ENCODE results near the gene COX11.

COX11 gene, protein sequence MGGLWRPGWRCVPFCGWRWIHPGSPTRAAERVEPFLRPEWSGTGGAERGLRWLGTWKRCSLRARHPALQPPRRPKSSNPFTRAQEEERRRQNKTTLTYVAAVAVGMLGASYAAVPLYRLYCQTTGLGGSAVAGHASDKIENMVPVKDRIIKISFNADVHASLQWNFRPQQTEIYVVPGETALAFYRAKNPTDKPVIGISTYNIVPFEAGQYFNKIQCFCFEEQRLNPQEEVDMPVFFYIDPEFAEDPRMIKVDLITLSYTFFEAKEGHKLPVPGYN

DNA sequence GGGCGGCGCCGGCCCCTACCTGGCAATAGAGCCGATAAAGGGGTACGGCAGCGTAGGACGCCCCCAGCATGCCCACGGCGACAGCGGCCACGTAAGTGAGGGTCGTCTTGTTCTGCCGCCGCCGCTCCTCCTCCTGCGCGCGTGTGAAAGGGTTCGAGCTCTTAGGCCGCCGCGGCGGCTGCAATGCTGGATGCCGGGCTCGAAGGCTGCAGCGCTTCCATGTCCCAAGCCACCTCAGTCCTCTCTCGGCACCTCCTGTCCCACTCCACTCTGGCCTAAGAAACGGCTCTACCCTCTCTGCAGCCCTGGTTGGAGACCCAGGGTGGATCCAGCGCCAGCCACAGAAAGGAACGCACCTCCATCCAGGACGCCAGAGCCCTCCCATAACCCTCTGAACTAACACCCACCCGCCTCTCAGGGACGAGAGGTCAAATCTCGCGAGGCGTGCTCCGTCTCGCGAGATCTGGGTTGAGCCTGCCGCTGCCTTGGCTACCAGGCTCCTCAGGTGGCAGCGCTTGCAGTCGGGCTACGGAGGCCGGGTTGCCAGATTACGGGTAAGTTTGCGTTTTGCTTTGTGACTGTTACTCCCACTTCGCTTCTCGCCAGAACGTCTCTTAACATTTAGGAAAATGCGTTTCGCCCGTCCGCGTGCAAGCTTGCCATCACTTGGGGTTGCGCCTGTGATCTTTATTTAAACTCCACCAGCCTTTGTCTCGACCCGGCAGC lies at the start of gene COX11, which contains the start of gene STXBP4:
Gene COX11, minus strand, starts transcription at position 393 of the 726 bp plus-strand sequence. Its CDS starts 8 bp downstream, at position 385.
Gene STXBP4, plus strand, starts transcription at position 504 of the 726 bp plus-strand sequence. CDS start 17,455 bp downstream, outside the sequence.
- peak; percentile 96 for DNase-seq

DNA sequence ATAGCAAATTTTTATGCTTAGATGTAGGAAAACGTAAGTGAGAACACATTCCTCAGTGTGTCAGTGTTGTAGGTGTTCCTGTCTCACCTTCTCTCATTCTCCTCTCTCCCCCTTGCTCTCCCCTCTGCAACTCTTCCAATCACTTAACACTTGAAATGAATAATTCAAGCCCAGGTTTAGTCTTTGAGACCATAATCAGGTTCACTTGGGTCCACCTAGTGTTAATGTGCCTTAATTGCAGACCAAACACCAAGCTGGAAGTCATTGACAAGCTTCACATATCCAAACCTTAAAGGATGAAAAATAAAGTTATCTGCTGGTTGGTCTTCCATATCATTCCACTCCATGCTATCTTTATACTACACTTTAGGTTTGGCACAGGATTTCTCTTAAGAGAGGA lies 37.1 kb upstream of the COX11 start:
- no peak for DNase-seq

DNA sequence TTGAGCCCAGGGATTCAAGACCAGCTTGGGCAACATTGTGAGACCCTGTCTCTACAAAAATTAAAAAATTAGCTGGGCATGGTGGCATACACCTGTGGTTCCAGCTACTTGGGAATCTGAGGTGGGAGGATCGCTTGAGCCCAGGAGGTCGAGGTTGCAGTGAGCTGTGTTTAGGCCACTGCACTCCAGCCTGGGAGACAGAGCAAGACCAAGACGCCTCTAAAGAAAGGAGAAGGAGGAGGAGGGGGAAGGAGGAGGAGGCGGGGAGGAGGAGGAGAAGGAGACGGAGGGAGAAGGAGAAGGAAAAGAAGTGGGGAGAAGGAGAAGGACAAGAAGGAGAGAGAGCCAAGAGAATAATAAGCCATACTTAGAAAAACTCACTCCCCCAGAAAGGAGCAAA lies 36.0 kb upstream of the COX11 start:
- no peak for DNase-seq

DNA sequence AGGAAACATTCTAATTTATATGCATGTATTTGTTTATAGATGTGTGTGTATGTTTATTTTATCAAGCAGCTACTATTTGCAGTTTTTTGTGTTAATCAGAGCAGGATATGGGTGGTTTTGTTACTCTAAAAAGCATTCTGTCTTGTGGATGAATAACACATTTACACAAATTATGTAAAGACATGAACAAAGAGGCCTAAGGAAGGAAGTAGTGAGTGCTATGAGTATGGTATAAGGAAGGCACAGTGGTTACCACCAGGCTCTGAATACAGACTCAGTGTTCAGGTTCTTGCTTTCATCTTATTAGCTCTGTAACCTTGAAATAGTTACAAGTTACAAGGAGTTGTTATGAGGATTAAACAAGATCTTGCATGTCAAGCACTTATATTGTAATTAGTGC lies 34.0 kb upstream of the COX11 start:
- no peak for DNase-seq

DNA sequence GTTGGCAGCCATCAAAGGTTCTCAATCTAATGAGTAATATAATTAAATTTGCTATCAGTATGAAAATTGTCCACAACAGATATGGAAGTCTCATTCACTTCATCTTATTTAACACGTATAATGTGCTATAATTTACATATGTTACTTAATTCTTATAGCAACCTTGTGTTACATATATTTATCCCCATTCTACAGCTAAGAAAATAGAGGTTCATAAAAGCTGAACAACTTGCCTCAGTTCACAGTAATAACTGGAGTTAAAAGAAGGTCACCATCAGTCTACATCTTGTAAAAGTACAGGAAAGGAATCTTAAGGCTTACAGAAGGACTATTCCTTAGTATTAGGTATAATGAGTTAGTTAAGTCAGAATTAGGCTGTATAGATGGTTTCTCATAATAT lies 28.0 kb upstream of the COX11 start:
- DNase-seq: no peak

DNA sequence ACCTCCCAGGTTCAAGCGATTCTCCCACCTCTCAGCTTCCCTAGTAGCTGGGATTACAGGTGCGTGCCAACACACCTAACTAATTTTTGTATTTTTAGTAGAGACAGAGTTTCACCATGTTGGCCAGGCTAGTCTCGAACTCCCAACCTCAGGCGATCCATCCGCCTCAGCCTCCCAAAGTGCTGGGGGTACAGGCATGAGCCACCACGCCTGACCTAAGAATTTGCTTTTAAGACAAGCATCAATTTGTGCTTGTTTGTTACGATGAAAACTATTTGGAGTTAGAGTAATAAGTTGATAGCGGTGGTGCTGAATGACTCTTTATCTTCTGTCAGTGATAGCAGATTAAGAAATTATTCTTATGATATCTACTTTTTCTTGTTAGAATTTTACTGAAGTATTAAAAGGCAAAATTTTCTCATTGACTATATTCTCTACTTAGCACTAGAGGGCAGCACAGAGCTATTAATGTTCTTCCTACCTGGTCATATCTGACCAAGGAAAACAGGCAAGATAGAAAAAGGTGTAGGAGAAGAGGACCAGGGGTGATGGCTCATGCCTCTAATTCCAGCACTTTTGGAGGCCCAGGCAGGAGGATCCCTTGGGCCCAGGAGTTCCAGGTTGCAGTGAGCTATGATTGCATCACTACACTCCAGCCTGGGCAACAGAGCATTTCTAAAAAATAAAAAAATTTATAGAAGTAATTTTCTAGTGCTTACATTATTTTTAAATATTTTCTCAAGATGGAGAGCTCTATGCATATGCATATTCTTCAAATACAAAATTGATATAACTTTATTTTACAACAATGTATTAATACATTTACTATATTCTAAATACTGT lies 24.6 kb upstream of the COX11 start:
- DNase-seq: peak; percentile 65

DNA sequence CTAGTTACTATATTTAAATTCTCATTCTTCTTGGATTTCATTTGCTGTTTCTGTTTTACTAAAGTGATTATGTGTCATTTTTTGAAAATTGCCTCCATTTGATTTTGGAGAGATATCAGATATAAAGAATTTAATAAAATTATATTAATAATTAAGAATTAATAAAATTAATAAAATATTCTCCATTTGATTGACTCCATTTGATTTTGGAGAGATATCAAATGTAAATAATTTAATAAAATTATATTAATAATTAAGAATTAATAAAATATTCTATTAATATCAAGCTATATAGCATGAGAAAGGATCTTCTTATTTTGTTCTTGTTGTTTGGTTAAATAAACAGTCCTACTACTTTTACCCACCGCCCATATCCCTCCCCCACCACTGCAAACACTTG lies 23.1 kb upstream of the COX11 start:
- DNase-seq: no peak

DNA sequence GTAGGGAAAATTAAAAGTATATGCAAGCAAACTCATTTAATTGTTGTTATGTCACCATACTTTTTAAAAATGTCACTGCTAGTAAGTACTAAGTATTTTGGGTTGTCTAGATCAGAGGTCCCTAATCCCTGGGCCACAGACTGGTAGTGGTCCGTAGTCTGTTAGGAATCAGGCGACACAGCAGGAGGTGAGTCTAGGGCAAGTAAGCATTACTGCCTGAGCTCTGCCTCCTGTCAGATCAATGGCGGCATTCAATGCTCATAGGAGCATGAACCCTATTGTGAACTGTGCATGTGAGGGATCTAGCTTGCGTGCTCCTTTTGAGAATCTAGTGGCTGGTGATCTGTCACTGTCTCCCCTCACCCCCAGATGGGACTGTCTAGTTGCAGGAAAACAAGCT lies 21.7 kb upstream of the COX11 start:
- DNase-seq: no peak

DNA sequence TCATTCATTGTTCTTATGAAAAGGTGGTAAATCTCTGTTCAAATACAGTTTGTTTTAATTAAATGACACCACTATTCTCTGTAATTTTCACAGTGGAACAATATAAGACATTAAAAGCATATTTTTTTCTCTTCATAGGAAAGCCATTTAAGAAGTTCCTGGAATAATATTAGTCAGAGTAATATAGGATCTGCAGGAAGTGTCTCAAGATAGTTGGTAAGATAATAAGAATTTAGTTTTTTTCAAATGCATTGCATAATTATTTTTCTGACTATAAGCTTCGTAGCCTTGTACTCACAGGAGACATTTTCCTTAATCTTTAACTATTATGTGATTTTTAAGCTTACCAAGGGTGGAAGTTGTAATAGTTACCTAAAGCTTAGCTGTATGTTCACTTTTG lies 17.0 kb upstream of the COX11 start:
- DNase-seq: no peak

DNA sequence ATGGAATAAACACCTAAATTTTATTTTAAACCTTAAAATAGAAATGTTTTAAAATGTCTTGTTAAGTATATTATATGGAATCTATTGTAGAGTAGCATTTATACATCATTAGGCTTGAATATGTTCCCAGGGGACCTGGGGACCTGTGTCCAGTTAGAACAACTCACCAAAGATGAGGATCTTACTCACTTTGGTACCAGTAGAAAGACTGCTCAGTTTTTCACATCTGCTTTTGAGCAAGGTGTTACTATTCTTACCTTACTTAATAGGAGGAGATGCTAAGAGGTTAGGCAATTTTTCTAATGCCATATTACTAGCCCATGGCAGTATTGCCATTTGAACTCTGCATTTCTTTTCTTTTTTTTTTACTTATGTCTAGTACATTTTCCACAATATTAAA lies 14.8 kb upstream of the COX11 start:
- no peak for DNase-seq

DNA sequence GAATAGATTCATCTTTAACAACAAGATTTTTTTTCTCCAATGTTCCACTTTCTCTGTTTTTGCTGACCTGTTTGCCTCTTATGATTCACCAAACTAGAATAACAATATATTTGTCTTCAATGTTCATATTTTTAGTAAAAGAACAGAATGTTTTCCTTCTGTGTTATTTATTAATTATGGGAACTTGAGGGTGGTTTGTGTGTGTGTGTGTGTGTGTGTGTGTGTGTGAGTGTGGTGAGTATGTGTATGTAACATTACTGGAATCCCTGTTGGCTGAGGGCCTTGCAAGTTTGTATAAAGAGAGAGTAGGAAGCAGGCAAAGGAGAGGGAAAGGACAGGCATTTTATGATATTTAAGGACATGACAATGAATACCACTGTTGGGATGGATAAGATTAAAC lies 13.9 kb upstream of the COX11 start:
- no peak for DNase-seq

DNA sequence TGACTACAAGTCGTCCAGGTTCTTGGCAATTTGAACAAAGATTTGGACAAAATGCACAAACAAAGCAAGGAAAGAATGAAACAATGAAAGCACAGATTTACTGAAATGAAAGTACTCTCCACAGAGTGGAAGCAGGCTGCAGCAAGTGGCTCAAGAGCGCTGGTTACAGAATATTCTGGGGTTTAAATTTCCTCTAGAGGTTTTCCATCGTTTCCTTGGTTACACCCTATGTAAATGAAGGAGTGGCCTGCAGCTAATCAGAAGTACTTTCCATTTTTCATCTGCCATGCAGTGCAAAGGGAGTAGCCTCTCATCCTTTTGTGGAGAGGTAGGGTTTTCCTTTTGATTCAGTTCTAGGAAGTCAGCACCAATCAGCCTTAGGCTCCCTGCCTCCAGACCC lies 11.9 kb upstream of the COX11 start:
- no peak for DNase-seq

DNA sequence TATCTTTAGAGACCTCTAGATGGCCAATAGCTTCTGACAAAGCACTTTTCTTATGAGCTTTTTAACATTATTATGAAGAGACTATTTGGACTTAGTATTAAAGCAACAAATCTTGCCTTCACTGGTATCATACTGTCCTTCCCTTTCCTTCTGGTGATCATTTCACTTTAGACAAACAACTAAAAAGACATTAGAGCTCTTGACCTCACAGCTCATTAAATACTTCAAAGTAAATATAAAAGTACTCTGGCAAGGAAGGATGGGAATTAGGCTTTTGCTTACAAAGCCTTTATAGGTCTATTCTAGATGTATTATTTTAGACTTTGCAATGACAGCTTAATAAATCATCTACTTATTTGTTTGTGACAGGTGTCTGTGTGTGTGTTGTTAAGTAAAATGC lies 11.2 kb upstream of the COX11 start:
- no peak for DNase-seq

DNA sequence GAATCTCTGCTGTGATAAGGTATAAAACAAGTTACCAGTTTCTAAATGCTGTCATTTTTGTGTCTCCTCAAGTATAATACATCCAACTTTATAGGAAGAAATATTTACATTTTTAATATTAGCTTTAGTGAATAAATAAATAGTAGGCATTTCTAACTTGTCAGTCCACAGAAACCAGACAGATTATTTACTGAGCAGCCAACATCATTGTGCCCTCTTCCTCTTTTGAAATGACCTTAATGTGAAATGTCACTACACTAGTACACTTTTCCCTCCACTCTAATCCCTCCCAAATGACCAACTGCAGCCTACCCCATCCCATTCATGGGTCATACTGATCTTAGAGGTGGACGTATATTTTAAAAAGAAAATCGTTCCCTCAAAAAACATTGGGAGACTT lies 9.3 kb upstream of the COX11 start:
- no peak for DNase-seq

DNA sequence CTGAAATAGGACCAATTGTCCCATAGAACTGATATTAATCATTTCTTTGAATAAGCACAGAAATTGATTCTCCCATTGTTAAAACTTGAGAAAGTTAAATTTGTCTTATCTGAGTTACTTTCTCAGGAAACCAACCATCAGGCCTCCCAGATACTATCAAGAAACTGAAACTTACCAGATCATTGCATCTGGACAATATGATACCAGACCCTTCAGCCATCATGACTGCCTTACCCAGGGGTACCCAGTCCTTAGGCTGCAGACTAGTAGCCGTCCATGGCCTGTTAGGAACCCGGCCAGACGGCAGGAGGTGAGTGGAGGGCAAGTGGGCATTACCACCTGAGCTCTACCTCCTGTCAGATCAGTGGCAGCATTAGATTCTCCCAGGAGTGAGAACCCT lies 7.9 kb upstream of the COX11 start:
- no peak for DNase-seq

DNA sequence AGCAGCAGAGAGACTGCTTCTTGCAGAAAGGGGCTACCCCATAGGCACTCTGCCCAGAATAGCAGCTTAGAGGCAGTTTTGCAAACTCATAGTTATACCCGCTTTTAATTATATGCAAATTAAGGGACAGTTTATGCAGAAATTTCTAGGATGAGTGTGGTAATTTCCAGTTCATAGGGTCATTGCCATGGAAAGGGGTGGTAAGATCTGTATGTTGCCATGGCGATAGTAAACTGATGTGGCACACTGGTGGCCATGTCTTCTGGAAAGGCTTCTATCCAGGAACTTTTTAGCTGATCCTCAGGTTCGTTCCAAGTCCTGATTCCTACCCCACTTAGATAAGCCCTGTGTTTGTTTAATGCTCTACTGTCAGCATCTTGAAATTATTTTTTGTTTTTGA lies 6.3 kb upstream of the COX11 start:
- no peak for DNase-seq

DNA sequence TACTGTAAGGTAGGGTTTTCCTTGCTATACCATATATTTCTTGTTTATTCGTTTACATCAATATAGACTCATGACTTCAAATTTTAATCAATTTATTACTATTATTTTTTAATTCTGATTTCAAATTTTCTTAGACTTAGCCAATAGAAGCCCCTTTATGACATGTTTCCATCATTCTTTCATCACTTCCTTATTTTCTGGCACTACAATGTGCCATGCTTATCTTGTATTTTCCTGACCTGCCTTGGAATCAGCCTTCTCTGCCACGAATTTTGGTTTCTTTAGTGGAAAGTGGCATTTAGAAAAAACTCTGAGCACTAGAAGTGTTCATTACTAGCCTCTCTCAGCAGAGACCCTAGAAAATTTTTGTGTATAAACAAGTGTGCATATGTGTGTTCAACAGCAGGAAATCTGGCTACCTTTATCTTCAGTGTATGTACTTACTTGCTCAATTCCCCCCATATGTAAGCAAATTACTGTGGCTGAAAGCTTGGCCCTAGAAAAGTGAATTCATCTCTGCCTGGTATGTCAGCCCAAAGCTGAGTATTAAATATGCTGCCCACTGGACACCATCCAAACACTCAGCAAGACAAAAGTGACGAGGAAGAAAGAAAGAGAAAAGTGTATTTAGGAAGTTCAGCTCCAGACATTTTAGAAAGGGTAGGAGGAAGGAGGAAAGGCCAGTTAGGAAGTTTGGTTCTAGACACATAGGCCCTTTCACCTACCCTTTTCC lies 4.1 kb upstream of the COX11 start:
- DNase-seq: no peak

DNA sequence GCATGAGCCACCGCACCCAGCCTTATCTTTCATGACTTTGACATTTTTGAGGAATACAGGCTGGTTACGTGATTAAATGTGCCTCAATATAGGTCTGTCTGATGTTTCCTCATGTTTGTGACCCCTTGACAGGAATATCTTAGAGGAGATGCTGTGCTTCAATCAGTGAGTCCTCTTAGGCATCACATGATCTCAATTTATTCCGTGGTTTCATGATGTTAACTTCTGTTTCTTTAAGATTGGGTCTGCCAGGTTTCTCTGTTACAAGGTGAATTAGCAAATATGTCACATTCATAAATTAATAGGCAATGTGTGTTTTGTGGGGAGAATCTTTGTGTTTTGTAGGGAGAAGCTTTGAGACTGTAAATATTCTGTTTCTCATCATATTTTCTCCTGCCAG lies 3.4 kb upstream of the COX11 start:
- no peak for DNase-seq

DNA sequence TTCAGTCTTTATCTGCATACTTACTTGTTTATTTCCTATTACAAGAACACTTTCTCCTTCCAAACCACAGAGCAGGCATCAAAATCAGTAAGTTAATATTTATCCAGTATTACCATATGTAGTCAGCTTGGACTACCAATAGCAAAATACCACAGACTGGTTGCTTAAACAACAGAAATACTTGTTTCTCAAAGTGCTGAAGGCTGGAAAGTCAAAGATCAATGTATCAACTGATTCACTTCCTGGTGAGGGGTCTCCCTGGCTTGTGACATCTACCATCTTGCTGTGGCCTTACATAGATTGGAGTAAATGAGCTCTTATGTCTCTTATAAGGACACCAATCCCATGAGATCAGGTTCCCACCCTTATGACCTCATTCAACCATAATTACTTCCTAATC lies 2.7 kb upstream of the COX11 start:
- DNase-seq: no peak

DNA sequence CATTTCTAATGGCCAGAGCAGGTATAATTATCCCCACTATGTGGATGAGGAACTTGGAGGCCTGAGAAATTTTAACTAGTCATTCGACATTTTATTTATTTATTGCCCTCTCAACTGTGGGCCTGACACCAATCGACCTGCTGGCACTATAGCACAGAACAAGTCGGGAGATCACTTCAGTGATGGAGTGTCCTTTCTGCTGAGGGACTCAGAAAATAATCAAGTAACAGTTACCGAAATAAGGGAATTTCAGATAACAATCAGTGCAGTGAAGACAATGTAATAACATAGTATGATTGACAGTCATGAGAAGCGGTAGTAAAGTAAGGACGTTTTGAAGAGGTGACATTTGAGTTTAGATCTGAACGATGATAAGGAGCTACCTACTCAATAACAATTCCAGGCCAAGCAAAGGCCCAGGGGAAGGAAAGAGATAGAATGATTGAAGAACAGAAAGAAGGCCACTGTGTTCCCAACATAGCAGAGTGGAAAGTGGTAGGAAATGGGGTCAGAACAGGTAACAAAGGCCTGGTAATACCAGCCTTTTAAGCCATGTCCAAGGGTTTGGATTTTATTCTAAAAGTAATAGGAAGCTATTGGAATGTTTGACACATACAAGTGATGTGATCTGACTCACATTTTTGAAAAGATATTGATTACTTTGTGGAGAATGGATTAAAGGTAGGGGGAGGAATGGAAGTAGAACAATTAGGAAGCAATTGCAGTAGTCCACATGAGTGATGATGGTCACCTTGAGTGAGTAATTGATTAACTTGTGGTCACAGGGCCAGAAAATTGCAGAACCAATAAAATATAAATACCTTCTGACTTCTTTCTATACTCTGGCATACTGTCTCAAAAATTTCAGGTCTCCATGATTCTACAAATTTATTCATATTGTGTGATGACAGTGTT lies 1.5 kb upstream of the COX11 start:
- no peak for DNase-seq

DNA sequence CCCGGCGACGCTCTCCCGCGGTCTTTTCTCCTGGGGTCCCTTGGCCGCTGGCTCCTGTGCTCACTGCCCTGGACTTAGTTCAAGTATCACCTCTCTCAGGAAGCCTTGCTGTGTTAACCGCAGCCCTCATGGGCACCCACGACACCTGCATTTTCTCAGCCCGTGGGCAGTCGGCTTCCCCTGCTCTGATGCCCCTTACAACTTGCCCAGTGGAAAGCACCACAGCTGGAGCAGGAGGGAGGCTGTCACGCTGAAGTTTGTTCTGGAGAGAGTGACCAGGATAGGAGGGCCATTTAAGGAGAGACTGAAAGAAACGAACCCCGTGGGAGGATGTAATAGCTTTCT lies 506 bp upstream of the COX11 start:
- DNase-seq: no peak

DNA sequence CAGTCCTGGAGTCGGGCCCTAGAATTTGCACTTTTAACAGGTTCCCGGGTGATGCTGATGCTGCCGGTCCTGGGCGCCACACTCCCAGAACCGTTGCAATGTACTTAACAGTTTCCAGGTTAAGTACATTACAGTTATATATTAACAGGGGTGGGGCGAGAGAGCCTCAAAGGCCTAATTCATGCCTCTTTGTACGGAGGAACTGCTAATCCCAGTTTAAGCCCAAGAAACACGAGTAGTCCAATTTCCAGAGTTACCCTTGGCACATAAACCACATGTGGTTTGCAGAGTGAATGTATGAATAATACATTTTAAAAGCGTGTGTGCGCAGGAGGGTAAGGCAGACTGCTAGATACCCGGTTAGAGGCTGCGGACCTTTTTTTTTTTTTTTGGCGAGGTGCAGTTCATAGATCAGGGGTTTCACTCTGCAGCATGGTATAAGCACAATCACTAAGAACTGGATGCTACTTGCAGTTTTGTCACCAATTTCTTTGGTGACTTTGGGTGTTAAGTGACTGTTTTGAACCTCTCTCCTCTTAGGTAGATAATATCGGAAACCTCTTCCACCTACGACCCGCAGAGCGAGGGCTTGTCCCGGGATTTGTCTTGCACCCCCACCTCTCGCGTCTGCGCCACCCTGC lies 713 bp downstream of the COX11 start:
- peak; percentile 16 for DNase-seq
